ENCODE data around the gene NFIX. TPM values are rescaled to one million over a fixed set of nuclear protein-coding genes. Genes with fewer than 3 reads are reported as not detected.

NFIX gene
- total and polyA plus RNA-seq, 2 donors from 2014 or later = 4.3 to 65.0 TPM

GRCh38 chr19:13012690-13013608 lies 17.7 kb downstream of the NFIX start:
- intact Hi-C loops (cut with DNase I) = no loop called here
- Histone ChIP-seq H3K36me3 (ENCODE audit: control insufficient read depth in 2 of 3, insufficient read depth in 3 of 3, low read length in 3 of 3) (no peaks in the 10 kb centered on the region), H3K27ac (ENCODE audit: low read depth in 2 of 2, low read length in 2 of 2) (peak overlapping the region; percentile 43 to 72), H3K9ac (ENCODE audit: low read length in 3 of 3) (peak overlapping the region in 2 of 3 donors; percentile 40 to 48), H3K4me3 (ENCODE audit: low read length in 3 of 3) (peak overlapping the region in 2 of 3 donors; percentile 41 to 51), H3K4me1 (ENCODE audit: control insufficient read depth in 2 of 3, insufficient read depth in 2 of 3, low read depth in 1 of 3, low read length in 3 of 3) (peaks cover 0 to 20% (median 0%) of the 10 kb centered on the region in 3 donors), H3K9me3 (ENCODE audit: control insufficient read depth in 2 of 3, insufficient read depth in 1 of 3, low read length in 3 of 3) (no peaks in the 10 kb centered on the region), H3K27me3 (ENCODE audit: control insufficient read depth, insufficient read depth, low read length) (peaks cover 53% of the 10 kb centered on the region)
- DNase-seq (peak in 1 of 5 donors; percentile 91), FAIRE-seq (no peak)
- no peak for TF ChIP-seq CTCF (IDR thresholded peaks at IDR 0.05; ENCODE audit: borderline replicate concordance, extremely low read depth, insufficient read depth)

- H3K27me3 ChIP-seq (ENCODE audit: control insufficient read depth, insufficient read depth, low read length) = peaks cover 55% of the 10 kb centered on the region
- H3K4me3 ChIP-seq (ENCODE audit: low read length in 3 of 3) = peak overlapping the region in 1 of 3 donors; percentile 24
- no peak for TF ChIP-seq CTCF (IDR thresholded peaks at IDR 0.05; ENCODE audit: borderline replicate concordance, extremely low read depth, insufficient read depth)
- H3K9me3 ChIP-seq (ENCODE audit: control insufficient read depth in 2 of 3, insufficient read depth in 1 of 3, low read length in 3 of 3) = no peaks in the 10 kb centered on the region
- H3K36me3 ChIP-seq (ENCODE audit: control insufficient read depth in 2 of 3, insufficient read depth in 3 of 3, low read length in 3 of 3) = no peaks in the 10 kb centered on the region
- H3K9ac ChIP-seq (ENCODE audit: low read length in 3 of 3) = no peak overlapping the region
- FAIRE-seq = no peak
- H3K4me1 ChIP-seq (ENCODE audit: control insufficient read depth in 2 of 3, insufficient read depth in 2 of 3, low read depth in 1 of 3, low read length in 3 of 3) = peaks cover 0 to 19% (median 0%) of the 10 kb centered on the region in 3 donors
- H3K27ac ChIP-seq (ENCODE audit: low read depth in 2 of 2, low read length in 2 of 2) = no peak overlapping the region
- intact Hi-C loops (cut with DNase I) = no loop called here
- no peak for DNase-seq
These were observed 18.4 kb downstream of the NFIX start for GRCh38 chr19:13013649-13014048.

- DNase-seq (no peak), FAIRE-seq (no peak)
- no peaks in the 10 kb centered on the region for H3K36me3 ChIP-seq (ENCODE audit: control insufficient read depth in 2 of 3, insufficient read depth in 3 of 3, low read length in 3 of 3)
- no peak overlapping the region for H3K9ac ChIP-seq (ENCODE audit: low read length in 3 of 3)
- H3K4me1 ChIP-seq (ENCODE audit: control insufficient read depth in 2 of 3, insufficient read depth in 2 of 3, low read depth in 1 of 3, low read length in 3 of 3) = peaks cover 0 to 16% (median 0%) of the 10 kb centered on the region in 3 donors
- intact Hi-C loops (cut with DNase I) = no loop called here
- no peak overlapping the region for H3K27ac ChIP-seq (ENCODE audit: low read depth in 2 of 2, low read length in 2 of 2)
- no peak for TF ChIP-seq CTCF (IDR thresholded peaks at IDR 0.05; ENCODE audit: borderline replicate concordance, extremely low read depth, insufficient read depth)
- H3K27me3 ChIP-seq (ENCODE audit: control insufficient read depth, insufficient read depth, low read length) = peaks cover 55% of the 10 kb centered on the region
- peak overlapping the region in 1 of 3 donors; percentile 24 for H3K4me3 ChIP-seq (ENCODE audit: low read length in 3 of 3)
- no peaks in the 10 kb centered on the region for H3K9me3 ChIP-seq (ENCODE audit: control insufficient read depth in 2 of 3, insufficient read depth in 1 of 3, low read length in 3 of 3)
These were observed 19.0 kb downstream of the NFIX start for GRCh38 chr19:13014101-13014920.
